ENCODE data around the gene OPN4.

Gene OPN4

GRCh38 chr10:86715156-86715795 lies 60.9 kb downstream of the OPN4 start:
- no peaks in the 10 kb centered on the region for H3K27me3 ChIP-seq (ENCODE audit: control insufficient read depth, insufficient read depth, low read length)
- H3K4me1 ChIP-seq (ENCODE audit: control insufficient read depth, insufficient read depth, low read length), result peaks cover 10% of the 10 kb centered on the region
- H3K36me3 ChIP-seq (ENCODE audit: control insufficient read depth, insufficient read depth, low read length), result no peaks in the 10 kb centered on the region
- no peak overlapping the region for H3K4me3 ChIP-seq (ENCODE audit: low read length)
- H3K9ac ChIP-seq (ENCODE audit: low read length), result no peak overlapping the region
- H3K27ac ChIP-seq (ENCODE audit: low read depth, low read length), result no peak overlapping the region

- no peaks in the 10 kb centered on the region for H3K27me3 ChIP-seq (ENCODE audit: control insufficient read depth, insufficient read depth, low read length)
- H3K27ac ChIP-seq (ENCODE audit: low read depth, low read length), result no peak overlapping the region
- H3K4me3 ChIP-seq (ENCODE audit: low read length), result no peak overlapping the region
- H3K9ac ChIP-seq (ENCODE audit: low read length), result no peak overlapping the region
- H3K4me1 ChIP-seq (ENCODE audit: control insufficient read depth, insufficient read depth, low read length), result peaks cover 7% of the 10 kb centered on the region
- no peaks in the 10 kb centered on the region for H3K36me3 ChIP-seq (ENCODE audit: control insufficient read depth, insufficient read depth, low read length)
Measured at GRCh38 chr10:86715836-86716235, 61.5 kb downstream of the OPN4 start.

All from rectal smooth muscle tissue (tissue), 1 donor.